COLO668 (cell line): ENCODE results near the gene ULK1.
A peak's percentile ranks its signal among the peaks of the same experiment; 100 is the strongest.
"Not testable (repeated sequence)": the region's sequence is repeated elsewhere in the genome, so short reads cannot be mapped to it uniquely, and the experiment has no call there.

Source experiments
- DNase-seq: peaks from one replicate; lab custom pipeline; 2025; ENCODE audit not compliant: unreplicated experiment; lab: John Stamatoyannopoulos, UW

Gene ULK1

DNA sequence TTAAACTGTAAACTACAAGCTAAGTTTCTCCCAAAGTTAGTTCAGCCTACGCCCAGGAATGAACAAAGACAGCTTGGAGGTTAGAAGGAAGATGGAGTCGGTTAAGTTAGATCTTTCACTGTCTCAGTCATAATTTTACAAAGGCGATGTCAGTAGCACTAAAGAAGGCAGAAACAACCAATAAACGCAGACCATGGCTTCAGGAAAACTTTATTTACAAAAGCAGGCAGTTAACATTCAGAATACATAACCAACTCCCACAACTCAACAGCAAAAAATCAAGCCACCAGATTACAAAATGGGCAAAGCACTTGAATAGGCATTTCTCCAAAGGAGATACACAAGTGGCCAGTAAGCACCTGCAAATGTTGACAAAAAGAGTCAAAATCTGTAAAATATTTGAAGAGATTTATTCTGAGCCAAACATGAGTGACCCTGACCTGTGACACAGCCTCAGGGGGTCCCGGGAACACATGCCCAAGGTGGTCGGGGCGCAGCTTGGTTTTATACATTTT, 8.8 kb upstream of the ULK1 start:
- no peak for DNase-seq

DNA sequence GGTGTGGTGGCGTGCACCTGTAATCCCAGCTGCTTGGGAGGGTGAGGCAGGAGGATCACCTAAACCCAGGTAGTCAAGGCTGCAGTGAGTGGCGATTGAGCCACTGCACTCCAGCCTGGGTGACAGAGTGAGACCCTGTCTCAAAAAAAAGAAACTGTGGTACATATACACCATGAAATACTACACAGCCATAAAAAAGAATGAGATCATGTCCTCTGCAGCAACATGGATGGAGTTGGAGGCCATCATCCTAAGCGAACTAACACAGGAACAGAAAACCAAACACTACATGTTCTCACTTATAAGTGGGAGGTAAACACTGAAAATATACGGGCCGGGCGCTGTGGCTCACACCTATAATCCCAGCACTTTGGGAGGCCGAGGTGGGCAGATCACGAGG, 2.7 kb upstream of the ULK1 start:
- not testable (repeated sequence) for DNase-seq

DNA sequence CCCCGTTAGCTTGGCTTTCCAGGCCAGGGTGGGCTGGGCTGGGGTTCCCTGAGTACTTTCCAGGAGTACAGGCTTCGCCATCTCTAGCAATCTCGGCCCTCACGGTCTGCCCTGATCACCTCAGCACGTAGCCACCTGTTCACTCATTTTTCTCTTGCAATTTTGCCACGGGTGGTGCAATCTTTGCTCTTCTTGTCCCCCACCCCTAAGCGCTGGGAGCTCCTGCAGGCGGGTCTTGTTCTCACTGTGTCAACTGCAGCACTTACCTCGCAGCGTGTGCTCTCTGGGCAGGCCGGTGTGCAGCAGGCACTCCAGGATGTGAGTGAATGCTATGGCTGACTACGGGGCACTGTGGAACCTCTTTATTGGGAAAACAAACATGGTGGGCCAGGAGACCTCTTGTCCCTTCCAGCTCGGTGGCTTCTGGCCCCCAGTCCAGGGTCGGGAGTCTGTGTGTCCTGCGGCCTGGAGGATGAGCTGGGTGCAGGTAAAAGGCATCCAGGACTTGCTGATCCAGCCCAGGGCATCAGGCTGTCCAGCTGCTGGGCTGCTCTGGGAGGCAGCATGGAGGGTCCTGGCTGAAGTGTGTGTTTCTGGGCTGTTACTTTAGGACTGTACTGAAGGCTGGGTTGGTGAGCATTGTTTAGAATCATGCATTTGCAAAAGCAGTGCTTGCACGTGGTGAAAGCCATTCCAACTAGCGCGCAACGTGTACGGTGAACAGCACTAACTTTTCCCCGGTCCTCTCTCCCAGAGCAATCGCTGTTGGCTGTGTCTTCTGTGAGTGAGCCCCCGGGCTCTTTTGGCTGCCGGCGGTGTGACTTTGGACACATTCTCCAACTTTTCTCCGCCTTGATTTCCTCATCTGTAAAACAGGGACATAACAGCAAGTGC, 1.5 kb upstream of the ULK1 start:
- no peak for DNase-seq

DNA sequence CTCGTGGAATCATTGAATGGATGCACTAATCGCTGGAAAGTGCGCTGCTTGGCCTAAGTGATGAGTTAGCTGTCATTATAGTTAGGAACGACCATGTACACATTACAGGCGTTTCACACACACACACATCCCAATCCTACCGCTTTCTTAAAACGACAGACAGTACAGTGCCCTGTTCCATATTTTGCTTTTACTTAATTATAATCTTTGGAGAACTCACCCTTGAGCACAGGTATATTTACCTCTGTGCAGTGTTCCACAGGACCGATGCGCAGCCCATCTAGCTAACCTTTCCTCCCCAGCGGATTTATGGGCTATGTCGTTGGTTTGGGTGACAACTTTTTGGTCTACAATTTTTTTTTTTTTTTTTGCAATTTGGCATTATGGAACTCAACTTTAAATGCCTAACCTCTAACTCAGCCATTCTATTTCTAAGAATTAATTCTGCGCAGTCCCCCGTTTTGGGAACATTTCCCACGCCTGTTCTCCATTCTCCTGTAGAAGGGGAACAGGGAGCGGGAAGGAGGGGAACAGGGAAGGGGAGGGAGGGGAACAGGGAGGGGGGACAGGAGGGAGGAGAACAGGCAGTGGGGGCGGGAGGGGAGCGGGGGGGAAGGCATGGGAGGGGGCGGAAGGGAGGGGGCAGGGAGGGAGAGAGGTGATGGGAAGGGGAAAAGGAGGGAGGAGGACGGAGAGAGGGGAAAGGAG, 663 bp upstream of the ULK1 start:
- no peak for DNase-seq

DNA sequence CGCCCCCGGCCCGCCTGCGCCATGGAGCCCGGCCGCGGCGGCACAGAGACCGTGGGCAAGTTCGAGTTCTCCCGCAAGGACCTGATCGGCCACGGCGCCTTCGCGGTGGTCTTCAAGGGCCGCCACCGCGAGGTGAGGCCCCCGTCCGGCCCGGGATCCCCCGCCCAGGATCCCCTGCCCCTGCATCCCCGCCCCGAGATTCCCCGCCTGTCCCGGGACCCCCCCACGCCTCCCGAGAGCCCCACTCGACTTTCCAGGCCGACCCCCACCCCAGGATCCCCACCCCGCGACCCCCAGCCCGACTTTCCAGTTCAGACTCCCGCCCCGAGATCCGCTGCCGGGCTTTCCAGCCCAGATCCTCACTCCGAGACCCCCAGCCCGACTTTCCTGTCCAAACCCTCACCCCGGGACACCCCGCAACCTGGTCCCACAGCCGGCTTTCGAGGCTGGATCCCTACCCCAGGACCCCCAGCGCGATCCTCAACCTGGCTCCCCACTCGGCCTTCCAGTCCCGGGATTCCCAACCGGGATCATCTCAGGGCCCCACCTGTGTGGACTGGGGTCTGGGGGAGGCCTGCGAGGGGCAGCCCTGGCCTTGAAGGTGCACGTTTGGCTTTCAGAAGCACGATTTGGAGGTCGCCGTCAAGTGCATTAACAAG, 688 bp downstream of the ULK1 start:
- DNase-seq, result peak; percentile 19

DNA sequence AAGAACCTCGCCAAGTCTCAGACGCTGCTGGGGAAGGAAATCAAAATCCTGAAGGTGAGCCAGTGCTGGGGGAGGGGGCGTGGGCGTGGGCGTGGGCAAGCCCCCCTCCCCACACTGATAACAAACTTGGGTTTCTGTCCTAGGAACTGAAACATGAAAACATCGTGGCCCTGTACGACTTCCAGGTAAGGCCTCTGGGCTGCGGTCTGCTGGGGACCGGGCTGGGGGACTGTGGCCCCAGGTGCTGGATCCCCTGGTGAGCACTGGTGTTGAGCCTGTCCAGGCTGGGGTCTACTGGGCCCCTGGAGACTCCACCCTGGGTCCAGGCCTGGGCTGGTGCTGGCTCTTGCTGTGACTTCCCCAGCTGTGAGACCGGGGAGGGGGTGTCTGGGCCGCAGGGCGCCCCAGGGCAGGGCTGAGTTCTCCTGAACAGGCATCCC, 1.2 kb downstream of the ULK1 start:
- DNase-seq, result no peak

DNA sequence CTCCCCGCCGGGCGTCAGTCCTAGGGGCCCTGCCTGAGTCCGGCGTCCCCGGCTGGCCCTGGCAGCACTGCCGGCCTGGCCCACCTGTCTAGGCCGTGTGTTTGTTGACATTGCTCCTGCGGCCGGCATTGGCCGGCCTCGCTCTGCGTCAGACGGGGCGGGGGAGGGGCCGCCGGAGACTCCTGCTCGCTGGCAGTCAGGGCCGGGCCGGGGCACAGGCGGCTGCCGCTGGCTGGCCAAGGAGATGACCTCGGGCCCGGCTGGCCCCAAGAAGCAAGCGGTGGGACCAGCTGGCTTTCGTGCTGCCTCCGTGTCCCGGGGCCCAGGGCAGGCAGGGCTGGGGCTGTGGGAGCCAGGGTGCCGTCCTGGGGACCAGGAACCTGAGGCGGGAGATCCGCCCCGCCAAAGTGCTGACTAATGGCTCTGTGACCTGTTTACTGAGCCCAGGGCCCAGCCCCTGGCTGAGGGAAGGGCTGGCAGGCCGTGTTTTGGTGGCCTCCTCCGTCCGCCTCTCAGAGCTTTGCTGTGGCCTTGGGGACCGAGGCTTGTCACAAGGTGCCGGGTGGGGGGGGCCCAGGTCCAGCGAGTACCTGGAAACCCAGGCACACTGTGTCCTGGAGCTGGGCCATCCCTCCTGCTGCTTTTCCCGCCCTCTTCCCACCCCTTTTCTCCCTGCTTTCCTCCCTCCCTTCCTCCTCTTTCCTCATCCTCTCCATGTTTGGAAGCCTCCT, 1.8 kb downstream of the ULK1 start:
- DNase-seq, result peak; percentile 91

DNA sequence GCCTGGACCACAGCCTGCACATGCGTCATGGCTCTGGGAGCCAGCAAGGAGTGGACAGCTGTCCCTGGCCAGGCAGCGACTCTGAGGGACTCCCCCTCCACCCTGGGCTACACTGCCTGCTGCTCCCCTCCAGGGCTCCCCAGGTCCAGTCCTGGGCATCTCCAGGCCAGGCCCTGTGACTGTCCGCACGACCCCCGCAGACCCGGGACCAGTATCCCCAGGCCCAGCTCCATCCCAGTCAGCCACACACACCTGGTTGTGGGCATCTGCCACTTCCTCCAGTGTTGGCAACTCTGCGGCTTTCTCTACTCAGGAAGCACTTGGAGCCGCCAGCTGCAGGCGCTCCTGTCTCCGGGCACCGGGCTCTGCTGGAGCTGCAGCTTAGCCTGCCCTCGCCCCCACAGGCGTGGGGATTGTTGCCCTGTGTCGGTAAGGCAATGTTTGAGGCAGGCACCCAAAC, 2.4 kb downstream of the ULK1 start:
- DNase-seq, result peak; percentile 32

DNA sequence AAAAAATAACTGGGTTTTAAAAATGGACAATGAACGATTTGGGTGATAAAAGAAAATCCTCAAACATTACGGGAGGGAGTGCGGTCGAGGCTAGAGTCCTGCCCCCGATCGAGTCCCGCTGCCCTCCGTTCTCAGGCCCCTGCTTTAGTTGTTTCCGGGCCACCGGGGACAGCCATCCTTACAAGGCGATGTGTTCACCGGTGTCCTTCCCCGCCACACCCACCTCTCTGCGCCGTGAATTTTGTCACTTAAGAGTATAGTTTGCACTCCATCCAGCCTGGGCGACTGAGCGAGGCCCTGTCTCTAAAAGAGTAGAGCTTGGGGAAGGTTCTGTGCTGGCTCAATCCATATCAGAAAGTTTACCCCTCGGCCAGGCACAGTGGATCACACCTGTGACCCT, 2.9 kb downstream of the ULK1 start:
- DNase-seq, result no peak

DNA sequence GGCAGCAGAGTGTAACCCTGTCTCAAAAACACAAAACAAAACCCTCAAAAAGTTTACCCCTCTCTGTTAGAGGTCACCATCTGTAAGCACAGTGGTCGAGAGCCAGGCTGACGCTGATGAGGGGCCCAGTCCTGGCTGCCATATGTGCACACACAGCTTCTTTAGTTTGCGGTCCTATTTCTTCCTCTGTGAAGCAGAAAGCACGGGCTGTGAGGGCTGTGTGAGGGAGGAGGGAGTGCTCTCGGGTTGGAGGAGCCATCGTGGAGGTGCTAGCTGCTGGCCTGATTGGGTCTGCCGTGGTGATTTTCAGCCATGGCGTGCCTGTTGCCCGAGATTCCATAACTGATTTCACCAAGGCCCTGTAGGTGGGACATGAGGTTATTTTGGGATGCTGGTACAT, 3.5 kb downstream of the ULK1 start:
- DNase-seq, result no peak

DNA sequence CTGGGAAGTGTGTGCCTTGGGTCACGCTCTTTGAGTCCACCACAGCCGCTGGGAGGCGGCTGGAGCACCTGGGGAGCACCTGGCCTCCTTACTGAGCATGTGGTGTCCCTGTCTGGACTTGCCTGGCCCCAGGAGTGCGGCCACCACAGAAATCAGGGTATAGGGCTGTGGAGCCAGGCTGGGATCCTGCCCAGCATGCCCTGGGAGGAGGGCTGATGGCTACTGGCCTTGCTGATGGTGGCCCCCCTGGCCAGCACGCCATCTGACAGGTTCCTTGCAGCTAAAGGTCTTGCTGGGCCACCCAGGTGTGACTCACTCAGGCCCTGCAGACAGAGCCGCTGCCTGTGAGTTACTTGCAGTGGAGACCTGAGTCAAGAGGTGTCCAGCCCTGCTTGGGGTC, 6.0 kb downstream of the ULK1 start:
- peak; percentile 32 for DNase-seq

DNA sequence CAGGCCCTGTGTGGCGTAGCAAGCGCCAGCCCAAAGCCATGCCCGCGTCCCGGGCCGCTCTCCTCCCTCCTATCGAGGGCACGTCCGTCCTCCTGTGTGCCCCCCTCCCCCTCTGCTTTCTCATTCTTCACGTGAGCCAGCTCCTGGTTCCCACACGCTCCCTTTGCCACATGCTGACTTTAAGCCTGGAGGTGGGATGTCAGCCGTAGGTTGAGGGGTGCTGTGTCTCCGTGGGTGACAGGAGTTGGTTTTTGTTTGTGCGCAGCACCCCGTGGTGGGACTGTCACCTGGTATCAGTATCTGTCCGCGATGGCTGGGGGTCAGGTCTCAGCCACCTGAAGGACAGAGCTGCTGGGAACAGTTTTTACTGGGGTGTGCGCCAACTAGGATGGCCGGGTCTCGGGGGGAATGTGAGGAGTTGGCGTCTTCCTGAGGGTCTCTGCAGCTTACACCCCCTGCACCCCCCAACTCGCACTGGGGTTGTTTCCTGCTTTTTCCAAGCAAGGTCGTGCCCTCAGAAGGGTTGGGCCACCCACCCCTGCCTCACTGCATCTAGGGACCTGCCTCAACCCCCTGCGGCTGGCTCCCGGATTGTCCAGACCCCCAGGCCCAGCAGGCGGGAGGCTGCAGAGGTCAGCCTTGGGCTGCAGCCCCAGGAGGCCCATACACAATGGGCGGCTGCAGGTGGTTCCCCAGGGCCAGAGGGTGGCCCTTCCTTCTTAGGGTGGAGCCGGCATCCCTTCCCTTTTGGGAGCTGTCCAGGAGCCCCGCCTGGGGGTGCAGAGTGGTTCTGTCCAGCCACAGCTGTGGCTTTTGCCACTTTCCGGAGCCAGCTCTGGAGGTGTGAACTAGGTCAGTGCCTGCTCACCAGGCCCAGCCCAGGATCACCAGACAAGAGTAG, 7.3 kb downstream of the ULK1 start:
- DNase-seq, result no peak

DNA sequence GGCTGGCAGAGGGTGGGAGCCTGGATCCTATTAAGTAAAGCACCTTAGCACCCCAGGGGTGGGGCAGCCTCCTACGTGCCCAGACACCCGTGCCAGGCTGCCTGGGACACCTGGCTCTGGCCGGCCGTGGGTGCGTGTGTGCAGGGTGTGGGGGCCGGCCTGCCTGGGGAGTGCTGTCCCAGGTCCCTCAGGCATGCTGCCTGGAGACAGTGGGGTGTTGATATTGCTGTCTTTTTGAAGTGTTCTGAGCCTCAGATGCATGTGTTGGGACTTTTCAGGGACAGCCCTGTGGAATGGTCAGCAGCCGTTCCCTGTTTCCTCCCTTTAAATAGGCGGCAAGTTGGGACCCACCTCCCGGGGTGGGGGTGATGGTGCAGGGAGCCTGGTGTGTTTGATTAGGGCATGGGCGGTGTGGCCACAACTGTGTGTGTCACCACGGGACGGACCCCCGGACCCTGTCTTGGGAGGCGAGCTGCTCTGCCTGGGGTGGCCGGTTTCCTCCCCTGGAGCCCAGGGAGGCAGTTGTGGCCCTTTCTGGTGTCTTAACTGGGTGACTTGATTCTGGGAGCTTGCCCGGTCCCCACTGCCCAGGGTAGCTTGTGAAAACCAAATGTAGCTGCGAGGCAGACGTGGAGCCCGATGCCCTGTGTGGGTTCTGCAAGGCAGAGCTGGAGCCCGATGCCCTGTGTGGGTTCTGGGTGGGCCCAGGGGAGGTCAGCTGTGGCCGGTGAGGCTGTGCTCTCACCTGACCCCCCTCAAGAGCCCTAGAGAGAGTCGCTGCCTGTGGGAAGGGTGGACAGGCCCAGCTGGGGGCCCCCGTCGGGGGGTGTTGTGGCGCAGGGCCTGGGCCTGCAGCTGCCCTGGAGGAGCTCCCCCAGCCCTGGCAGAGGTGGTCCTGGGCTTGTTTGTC, 8.2 kb downstream of the ULK1 start:
- no peak for DNase-seq

DNA sequence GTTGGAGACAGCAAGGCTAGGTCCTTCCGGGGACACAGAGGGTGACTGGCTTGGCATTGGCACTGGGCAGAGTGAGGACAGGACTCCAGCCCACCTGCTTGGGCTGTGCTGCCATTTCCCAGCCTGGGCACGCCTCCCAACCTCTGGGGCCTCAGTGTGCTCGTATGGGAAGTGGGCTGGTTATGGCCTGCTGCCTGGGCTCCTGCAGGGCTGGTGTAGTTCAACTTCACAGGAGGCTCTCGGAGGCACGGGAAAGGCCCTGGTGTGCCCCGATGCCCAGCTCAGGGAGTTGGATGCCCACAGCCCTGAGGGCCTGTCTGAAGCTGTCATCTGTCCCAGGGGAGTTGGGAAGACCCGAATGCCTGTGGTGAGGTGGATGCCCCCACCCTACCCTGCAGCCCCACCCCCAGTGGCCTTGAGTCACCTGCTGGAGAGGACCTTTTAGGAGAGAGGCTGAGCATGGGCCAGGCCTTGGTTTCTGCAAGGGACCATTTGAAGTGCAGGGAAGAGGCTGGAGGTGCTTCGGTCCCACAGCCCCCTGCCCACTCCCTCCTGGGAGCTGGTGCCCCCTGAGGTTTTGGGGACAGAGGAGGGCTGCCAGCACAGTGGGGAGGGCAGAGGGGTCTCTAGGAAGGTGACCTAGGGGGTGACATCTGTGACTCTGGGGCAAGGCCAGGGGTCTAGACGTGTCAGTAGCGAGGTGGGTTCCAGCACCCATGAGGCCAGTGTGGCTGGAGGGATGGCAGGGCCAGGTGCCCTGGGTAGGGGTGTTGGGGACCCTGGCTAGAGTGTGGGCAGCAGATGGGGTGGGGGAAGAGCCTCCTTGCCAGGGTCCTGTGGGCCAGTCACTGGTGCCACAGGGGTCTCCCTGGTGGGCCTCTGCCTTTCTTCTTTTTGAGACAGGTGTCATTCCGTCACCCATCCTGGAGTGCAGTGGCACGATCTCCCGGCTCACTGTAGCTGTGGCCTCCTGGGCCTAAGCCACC, 9.1 kb downstream of the ULK1 start:
- no peak for DNase-seq

DNA sequence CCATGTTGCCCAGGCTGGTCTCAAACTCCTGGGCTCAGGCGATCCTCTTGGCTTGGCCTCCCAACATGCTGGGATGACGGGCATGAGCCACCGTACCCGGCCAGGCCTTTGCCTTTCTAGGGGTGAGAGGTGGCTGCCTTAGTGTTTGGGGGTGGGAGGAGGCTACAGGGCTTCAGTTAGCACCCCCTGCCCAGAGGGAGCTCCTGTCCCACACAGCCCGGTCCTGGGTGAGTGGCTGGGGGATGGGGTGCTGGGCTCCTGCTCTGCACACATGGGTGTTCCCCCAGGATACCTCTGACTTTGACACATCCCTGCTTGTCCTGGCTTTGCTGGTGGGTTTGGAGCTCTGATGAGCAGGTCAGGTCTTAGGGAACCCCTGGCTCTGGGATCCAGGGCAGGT, 9.9 kb downstream of the ULK1 start:
- no peak for DNase-seq

DNA sequence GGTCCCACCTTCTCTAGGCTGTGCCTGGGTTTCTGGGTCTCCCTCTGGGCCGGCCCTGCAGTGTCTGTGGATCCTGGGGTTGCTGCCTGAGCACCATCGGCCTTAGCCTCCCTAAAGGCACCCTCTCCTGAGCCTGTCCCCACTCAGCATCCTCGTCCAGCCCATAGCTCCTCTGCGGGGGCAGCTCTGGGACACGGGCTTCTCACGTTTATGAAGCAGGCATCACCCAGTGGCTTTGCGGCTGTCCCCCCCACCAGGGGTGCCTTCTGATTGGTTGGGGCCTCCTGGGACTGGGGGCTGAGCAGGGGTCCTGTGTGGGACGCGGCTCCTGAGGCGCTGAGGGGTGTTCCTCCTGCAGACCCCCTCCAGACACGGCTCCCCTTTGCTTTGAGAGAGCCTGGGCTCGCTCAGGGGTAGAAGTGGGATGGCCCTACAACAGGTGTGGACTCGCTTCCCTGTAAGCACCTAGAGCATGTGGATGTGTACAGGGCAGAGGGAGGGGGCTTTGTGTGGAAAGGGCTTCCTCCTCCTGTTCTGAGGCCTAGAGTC, 10.7 kb downstream of the ULK1 start:
- no peak for DNase-seq

DNA sequence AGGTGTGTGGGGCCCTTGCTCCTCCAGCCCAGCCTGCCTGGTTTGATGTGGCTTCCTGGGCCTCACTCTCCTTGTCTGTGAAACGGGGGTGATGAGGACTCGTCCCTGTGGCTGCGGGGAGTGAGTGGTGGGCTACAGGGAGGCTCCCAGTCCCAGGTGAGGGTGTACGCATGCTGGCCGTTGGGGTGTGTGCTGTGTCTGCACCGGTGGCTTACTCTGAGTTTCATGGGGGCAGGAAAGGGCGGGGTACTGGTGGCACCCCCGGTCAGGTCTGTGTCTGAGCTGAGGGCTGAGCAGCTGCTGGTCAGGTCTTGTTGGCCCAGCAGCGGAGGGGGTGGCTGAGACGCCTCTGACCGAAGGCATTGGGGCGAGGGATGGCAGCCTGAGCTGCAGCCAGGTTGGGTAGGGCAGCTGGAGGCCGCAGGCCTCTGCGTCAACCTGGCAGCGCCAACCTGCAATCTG, 11.2 kb downstream of the ULK1 start:
- DNase-seq, result no peak
